ENCODE data around the gene C1QTNF4.

Gene C1QTNF4

DNA sequence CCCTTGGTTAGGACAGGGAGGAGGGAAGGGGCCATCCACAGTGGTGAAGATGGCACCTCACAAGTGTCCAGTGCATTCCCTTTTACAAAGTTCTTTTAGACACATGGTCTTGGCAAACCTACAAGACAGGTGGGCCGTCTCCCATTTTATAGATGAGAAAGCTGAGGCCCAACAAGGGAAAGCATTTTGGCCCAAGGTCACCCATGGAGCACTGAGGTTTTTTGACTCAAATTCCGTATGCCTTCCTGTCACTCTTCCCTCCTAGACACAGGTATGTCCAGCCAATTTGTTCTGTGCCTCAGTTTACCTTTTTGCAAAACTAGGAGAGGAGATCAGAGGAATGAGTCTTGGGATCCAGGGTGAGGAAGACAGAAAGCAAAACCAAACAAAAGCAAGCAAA is 1.2 kb downstream of the C1QTNF4 start:
- no peak for DNase-seq (ENCODE audit: low read depth in 2 of 2)

DNA sequence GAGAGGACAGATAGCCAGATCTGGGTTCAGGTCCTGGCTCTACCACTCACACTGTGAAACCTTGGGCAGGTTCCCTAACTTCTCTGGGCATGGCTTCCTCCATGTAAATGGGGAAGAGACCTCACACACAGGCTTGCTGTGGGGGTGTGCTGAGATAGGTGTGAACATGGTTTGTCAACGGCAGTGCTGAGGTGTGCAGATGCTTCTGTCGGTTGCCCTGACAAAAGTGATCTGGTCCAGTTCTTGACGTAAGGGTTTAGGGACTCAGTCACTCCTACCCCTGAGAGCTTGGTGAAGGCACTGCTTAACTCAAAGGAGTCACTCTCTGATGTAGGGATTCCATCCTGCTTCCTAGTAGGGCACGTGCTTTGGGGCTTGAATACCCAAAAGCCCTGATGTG is 2.0 kb downstream of the C1QTNF4 start:
- DNase-seq (ENCODE audit: low read depth in 2 of 2): no peak

GRCh38 chr11:47591764-47592163 is 2.4 kb downstream of the C1QTNF4 start:
- DNase-seq (ENCODE audit: low read depth in 2 of 2): no peak

DNA sequence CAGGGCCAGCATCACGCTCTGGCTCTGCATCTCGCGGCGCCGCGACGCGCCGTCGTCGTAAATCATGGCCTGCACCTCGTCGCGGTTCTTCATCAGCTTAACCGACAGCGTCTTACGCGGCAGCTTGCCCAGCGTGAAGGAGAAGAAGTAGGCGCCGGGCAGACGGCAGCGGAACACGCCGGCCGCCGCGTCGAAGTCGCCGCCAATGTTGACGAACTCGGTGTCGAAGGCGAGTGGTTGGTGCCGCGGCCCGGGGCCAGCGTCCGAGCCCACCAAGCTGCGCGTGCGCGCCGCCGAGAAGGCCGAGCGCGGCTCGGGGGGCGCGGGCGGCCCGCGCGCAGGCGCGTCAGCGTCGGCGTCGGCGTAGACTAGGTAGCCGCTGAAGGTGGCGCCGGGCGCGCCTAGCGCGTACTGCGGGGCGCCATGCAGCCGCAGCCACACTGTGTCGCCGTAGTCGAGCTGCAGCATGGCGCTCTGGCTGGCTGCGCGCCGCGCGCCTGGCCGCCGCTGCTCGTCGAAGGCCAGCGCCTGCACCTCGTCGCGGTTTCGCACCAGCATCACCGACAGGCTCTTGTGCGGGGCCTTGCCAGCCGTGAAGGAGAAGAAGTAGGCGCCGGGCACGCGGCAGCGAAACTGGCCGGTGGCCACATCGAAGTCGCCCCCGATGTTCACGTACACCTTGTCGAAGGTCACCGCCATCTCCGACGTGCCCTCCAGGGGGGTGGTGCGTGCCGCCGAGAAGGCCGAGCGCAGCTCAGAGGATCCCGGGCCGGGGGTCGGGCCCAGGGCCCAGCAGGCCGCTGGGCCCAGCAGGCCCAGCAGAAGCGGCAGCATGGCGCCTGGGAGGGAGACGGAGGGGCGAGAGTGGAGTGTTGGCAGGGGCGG is 4.0 kb downstream of the C1QTNF4 start:
- DNase-seq (ENCODE audit: low read depth in 2 of 2): no peak

GRCh38 chr11:47589584-47589976 is 4.6 kb downstream of the C1QTNF4 start:
- no peak for DNase-seq (ENCODE audit: low read depth in 2 of 2)

DNA sequence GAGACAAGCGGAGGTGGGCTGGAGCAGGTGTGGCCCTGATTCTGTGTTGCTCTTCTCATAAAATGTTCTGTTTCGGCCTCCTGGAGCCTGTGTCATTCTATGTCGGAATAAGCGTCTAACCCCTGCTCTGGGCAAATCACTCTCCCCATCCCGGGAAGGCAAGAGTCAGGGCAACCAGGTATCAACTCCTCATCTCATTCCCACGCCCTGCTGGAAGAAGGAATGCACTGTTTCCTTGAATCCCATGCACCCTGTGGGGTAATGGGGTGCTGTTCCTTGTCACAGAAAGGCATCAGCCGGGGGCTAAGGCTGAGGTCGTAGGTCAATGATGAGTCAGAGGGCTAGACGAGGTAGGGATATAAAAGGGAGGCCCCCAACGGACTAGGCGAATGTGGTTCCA is 5.1 kb downstream of the C1QTNF4 start:
- no peak for DNase-seq (ENCODE audit: low read depth in 2 of 2)

DNA sequence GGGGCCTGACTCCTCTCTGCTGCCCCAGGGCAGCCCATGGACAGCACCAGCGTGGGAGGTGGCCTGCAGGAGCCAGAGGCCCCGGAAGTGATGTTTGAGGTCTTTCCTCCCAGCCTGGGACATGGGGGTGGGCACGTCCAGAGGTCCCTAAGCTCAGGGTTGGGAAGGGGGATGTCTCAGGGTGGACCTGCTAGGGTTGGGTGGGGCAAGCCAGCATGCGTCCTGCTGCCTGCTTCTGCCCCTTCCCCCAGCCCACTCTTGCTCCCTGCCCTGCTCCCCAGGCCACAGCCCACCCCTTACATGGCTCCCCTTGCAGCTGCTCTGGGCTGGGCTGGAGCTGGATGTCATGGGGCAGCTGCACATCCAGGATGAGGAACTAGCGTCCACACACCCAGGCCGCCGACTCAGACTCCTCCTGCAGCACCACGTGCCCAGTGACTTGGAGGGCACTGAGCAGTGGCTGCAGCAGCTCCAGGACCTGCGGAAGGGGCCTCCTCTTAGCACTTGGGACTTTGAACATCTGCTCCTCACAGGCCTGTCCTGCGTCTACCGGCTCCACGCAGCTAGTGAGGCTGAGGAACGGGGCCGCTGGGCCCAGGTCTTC is 6.4 kb downstream of the C1QTNF4 start:
- DNase-seq (ENCODE audit: low read depth in 2 of 2): no peak

- no peak for DNase-seq (ENCODE audit: low read depth in 2 of 2)
Observed at GRCh38 chr11:47587039-47587716, 7.0 kb downstream of the C1QTNF4 start.

DNA sequence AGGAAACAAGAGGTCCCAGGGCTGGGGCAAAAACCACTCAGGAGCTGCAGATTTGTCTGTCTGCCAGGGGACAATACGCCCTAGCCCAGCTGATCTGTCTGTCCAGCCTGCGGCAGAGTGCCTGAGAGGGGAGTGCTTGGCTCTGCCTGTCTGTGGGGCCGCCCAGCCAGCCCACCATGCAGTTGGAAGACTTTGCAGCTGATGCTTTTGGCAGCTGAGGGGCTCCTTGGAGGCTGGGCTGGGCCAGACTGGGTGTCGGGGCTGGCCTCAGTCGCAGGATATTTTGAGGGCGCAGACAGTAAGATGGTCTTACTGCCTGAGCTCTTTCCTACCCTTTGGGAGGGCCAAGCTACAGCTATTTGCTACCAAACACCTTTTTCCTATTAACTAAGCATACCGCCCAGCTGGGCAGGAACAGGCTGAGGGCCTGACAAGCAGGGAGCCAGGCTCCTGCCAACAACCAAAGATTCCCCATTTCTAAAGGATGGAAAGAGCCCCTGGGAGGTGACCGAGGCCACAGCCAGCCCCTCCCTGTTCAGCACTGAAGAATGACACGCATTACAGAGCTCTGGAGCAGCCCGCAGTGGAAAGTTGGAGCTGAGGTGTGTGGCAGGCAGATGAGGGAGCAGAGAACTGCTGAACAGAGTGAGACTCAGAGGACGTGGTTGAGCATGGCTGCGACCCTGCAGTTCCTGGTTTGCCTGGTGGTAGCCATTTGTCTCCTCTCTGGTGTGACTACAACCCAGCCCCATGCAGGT is 7.9 kb downstream of the C1QTNF4 start, which contains the start of gene FAM180B:
FAM180B (plus strand) TSS at position 581 of the 758 bp plus-strand sequence; CDS start at position 672, 91 bp downstream.
- DNase-seq (ENCODE audit: low read depth in 2 of 2): no peak

DNA sequence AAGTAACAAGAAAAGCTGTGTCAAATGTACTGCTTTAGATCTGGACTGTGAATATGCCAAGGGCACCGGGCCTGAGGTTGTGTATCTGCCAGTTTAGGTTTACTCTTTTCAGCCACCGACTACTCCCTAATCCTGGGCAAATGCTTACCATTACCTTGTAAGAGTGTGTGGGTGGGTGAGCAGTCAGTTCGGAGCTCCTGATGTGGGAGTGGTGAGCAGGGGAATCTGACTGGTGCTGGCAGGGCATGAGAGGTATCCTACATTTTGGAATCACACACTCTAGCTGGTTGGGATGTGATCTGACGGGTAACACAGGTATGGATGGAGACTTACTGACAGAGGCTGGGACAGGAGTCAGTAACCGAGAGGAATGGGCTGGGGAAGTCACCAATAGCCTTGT is 10.4 kb downstream of the C1QTNF4 start:
- DNase-seq (ENCODE audit: low read depth in 2 of 2): no peak

DNA sequence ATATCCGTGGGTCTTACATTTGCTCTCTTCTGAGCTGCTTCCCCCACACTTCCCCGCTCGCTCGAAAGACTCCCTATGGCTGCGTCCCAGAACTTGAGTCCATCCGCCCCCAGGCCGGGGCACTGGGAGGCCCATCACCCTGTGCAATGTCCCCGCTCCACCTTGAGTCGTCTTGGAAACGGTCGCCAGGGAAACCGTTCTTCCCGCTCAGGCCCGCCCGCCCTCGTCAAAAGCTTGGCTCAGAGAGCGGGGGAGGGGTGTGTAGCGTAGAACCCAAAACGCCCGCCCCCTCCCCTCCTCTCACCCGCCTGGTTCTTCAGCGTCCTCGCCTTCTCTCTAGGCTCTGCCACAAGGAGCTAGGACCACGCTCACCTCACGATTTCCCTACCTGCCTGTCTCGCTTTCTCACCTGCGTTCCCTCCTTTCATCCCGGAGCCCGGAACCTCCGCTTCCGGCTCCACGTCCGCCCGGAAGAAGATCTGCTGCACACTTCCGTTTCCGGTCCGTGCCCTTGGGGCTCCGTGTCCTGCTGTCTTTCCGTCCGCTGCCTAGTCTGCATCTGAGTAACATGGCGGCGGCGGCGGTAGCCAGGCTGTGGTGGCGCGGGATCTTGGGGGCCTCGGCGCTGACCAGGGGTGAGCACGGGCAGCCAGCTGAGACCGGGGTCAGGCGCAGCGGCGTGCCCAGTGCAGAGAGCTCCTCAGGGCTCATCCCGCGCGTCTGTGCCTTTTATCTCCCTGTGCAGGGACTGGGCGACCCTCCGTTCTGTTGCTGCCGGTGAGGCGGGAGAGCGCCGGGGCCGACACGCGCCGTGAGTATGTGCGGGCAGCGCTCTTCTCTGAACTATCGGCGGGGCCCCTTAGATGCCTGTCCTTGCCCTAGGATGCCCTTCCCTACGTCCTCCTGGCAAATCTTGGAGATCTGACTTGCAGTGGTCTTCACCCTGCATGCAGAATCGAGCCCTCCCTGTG is 15.4 kb downstream of the C1QTNF4 start, which contains the start of the genes KBTBD4 and NDUFS3:
KBTBD4 (minus strand) TSS at position 447 of the 971 bp plus-strand sequence; CDS start at position 428, 19 bp downstream.
NDUFS3 (plus strand) TSS at position 551 of the 971 bp plus-strand sequence; CDS start at position 569, 18 bp downstream.
- DNase-seq (ENCODE audit: low read depth in 2 of 2): peak; percentile 74 to 79

- no peak for DNase-seq (ENCODE audit: low read depth in 2 of 2)
Observed at GRCh38 chr11:47577460-47578041, 16.7 kb downstream of the C1QTNF4 start.

DNA sequence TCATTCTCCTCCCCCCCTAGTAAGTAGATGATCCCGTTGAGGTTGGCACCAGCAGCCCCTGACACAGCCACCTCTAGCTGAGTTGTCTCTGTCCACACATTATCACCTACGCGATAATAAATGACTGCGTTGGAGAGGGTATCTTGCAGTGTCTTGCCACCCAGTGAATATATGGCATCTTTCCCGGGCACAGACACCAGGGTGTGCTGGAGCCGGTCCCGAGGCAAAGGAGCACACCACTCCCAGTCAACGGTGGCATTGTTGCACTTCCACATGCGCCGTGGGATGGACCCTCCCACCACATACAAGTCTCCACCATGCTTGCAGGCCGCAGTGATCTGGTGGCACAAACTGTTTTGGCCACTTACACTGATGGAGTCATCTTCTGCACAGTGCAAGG is 20.9 kb downstream of the C1QTNF4 start:
- no peak for DNase-seq (ENCODE audit: low read depth in 2 of 2)

DNA sequence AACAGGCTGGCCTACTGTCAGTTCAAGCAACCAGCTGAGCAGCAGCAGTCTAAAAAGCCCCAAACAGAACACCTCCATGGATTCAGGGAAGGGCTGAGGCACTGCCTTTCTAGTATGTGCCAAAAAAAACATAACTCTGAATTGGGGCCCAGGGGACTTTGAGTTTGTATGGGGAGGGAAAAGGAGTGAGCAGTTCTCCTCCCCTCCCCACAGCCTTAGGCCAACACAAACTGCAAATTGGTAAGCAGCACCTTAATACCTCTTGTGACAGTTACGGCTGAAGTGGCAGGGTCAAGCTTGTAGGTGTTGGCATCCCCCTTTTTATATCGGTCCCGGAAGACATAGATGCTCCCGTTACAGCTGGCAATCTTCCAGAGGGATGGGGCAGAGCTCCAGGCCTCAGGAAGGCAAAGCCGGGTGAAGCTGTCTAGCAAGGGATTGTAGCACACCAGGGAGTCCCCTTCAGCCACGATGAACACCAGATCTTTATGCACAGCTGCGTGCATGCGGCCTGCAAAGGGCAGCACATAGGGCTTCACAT is 21.4 kb downstream of the C1QTNF4 start:
- no peak for DNase-seq (ENCODE audit: low read depth in 2 of 2)

GRCh38 chr11:47571895-47572294 is 22.3 kb downstream of the C1QTNF4 start:
- DNase-seq (ENCODE audit: low read depth in 2 of 2): no peak

- no peak for DNase-seq (ENCODE audit: low read depth in 2 of 2)
Observed at GRCh38 chr11:47571357-47571729, 22.9 kb downstream of the C1QTNF4 start.

DNA sequence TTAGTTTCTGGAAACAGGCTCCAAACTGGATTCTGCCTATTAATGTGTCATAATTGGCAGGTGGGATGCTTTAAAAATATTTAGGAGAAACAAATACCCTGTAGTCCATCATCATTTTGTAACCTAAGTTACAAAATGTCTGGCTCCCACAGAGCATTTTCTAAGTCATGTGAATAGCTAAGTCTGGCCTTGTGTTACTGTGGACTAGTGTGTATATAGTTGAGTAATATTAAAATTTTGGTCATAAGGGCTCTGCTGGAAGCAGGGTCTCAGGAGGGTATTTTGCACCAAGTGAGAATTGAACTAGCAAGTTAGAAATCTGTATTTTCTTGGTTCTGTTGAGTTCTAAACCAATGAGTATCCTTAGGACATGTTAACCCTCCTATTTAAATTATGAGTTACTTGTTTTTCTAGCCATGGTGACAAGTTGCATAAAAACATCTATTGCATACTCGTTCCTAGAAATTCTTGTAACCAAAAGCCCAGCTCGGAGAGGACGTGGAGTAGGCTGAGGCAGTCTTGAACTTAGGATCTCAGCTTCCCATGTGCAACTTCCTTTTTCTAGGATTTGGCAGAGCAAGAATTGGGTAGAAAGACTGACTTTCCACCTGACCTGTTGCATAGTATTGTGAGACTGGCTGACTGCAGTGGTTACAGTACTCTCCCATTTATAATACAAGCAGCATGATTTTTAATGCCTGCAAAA is 23.4 kb downstream of the C1QTNF4 start:
- DNase-seq (ENCODE audit: low read depth in 2 of 2): no peak

GRCh38 chr11:47569646-47570045 is 24.6 kb downstream of the C1QTNF4 start:
- DNase-seq (ENCODE audit: low read depth in 2 of 2): no peak

GRCh38 chr11:47566149-47566698 is 28.0 kb downstream of the C1QTNF4 start:
- no peak for DNase-seq (ENCODE audit: low read depth in 2 of 2)

Measured in stimulated activated CD4-positive, alpha-beta T cell treated with anti-CD3 and anti-CD28 coated beads, Interleukin-15, amount 100 ng/mL, for 48 hours (primary cell).